ENCODE results near the gene SYNJ1. TPM values are rescaled to one million over a fixed set of nuclear protein-coding genes. Genes with fewer than 3 reads are reported as not detected.
A peak's percentile ranks its signal among the peaks of the same experiment; 100 is the strongest.

Gene SYNJ1
- total RNA-seq, 1 experiment from 2014 or later, result 10.5 TPM

- TF ChIP-seq REST (IDR thresholded peaks at IDR 0.05; ENCODE audit: insufficient read depth in 1 of 2, low read depth in 2 of 2, low read length in 1 of 2) (no peak), CTCF (IDR thresholded peaks at IDR 0.05) (no peak), SIN3A (IDR thresholded peaks at IDR 0.05; ENCODE audit: borderline replicate concordance, insufficient read depth, low read depth, low read length) (no peak), POLR2AphosphoS5 (IDR thresholded peaks at IDR 0.05; ENCODE audit: low read depth, low read length) (no peak), TCF7L2 (IDR thresholded peaks at IDR 0.05; ENCODE audit: low read depth, low read length) (no peak)
- peaks cover 3% of the 10 kb centered on the region; the same call in 1 of the 2 replicates for H3K4me1 ChIP-seq (ENCODE audit: control insufficient read depth, insufficient read depth, low read length)
- DNase-seq (ENCODE audit: low read depth, low spot score), result peak; percentile 74
- peak; percentile 75 for ATAC-seq
- ChIA-PET CTCF (no interaction called here), POLR2A (no interaction called here)
- intact Hi-C loops (cut with micrococcal nuclease; ENCODE audit: unreplicated experiment) (no loop called here), in situ Hi-C loops (cut with HindIII; ENCODE audit: low pct_unique_long_range_greater_than_20kb, low sequenced_read_pairs) (no loop called here)
- H3K36me3 ChIP-seq (ENCODE audit: control insufficient read depth, insufficient read depth, low read length), result no peaks in the 10 kb centered on the region; the same call in 1 of the 2 replicates
- H3K27ac ChIP-seq (ENCODE audit: low read length), result no peak overlapping the region
- H3K4me3 ChIP-seq (ENCODE audit: low read depth in 2 of 2, low read length in 2 of 2), result no peak overlapping the region
- H3K9me3 ChIP-seq (ENCODE audit: control insufficient read depth, insufficient read depth, low read depth, low read length), result no peaks in the 10 kb centered on the region
- no peaks in the 10 kb centered on the region for H3K27me3 ChIP-seq (ENCODE audit: control insufficient read depth, insufficient read depth, low read length)
- no TSS peak for BruUV-seq (replicated peaks)
These were observed 130.6 kb downstream of the SYNJ1 start for GRCh38 chr21:32597205-32597604.

- no peaks in the 10 kb centered on the region for H3K9me3 ChIP-seq (ENCODE audit: control insufficient read depth, insufficient read depth, low read depth, low read length)
- DNase-seq (ENCODE audit: low read depth, low spot score) (no peak), ATAC-seq (no peak)
- no peak overlapping the region for H3K27ac ChIP-seq (ENCODE audit: low read length)
- in situ Hi-C loops (cut with HindIII; ENCODE audit: low pct_unique_long_range_greater_than_20kb, low sequenced_read_pairs), result no loop called here
- no peaks in the 10 kb centered on the region for H3K36me3 ChIP-seq (ENCODE audit: control insufficient read depth, insufficient read depth, low read length)
- H3K4me3 ChIP-seq (ENCODE audit: low read depth in 2 of 2, low read length in 2 of 2), result no peak overlapping the region
- TF ChIP-seq SIN3A (IDR thresholded peaks at IDR 0.05; ENCODE audit: borderline replicate concordance, insufficient read depth, low read depth, low read length), result no peak
- TF ChIP-seq TCF7L2 (IDR thresholded peaks at IDR 0.05; ENCODE audit: low read depth, low read length), result no peak
- no peak for TF ChIP-seq CTCF (IDR thresholded peaks at IDR 0.05)
- no peak for TF ChIP-seq REST (IDR thresholded peaks at IDR 0.05; ENCODE audit: insufficient read depth in 1 of 2, low read depth in 2 of 2, low read length in 1 of 2)
- no peak for TF ChIP-seq POLR2AphosphoS5 (IDR thresholded peaks at IDR 0.05; ENCODE audit: low read depth, low read length)
- H3K27me3 ChIP-seq (ENCODE audit: control insufficient read depth, insufficient read depth, low read length), result no peaks in the 10 kb centered on the region
- POLR2A ChIA-PET, result no interaction called here
- CTCF ChIA-PET, result no interaction called here
- H3K4me1 ChIP-seq (ENCODE audit: control insufficient read depth, insufficient read depth, low read length), result peaks cover 3% of the 10 kb centered on the region; the same call in 1 of the 2 replicates
- intact Hi-C loops (cut with micrococcal nuclease; ENCODE audit: unreplicated experiment), result no loop called here
- no TSS peak for BruUV-seq (replicated peaks)
These were observed 132.4 kb downstream of the SYNJ1 start for GRCh38 chr21:32595431-32595830.
